H1 (cell line): ENCODE results near the gene SETD1B. TPM values are rescaled to one million over a fixed set of nuclear protein-coding genes. Genes with fewer than 3 reads are reported as not detected.

Experiments used
- CHD2 ChIP-seq: IDR thresholded peaks from 2 replicates; pipeline ENCODE4 v1.6.1; 2012; ENCODE audit warnings: low read length, improper control_type of control experiment
- SIRT6 ChIP-seq: IDR thresholded peaks from one replicate; pipeline ENCODE4 v1.7.1; 2012; ENCODE audit warnings: low read length, inconsistent platforms
- SP2 ChIP-seq: IDR thresholded peaks from 2 replicates; pipeline ENCODE4 v1.6.1; 2012; ENCODE audit warnings: mild to moderate bottlenecking, low read length, inconsistent platforms
- polyA plus RNA-seq, 7 experiments: library from polyadenylated mRNA; depleted of rRNA in 3 of 7; stranded (reverse) in 5 of 7; unstranded in 2 of 7; fragments of >200 nt in 5 of 7; fragments of 200-250 nt in 2 of 7; gene quantifications; 1 replicate in 5 of 7; 2 replicates in 1 of 7; 4 replicates in 1 of 7; pipeline versions ENCODE4 v1.2.1 to v1.2.3, GENCODE V29; 2011 to 2013; ENCODE audit warnings: missing spikeins in 2 of 7, mixed read lengths in 2 of 7
- total RNA-seq: library from RNA; stranded (reverse); fragmentation: NEBNext Ultra II Directional; extraction: Animal tissue kit (Norgen Biotek cat#: 25700); gene quantifications from 2 replicates; pipeline ENCODE4 v1.2.1, GENCODE V29; 2021
- TF ChIP-seq, protein P1 (sequence below): IDR thresholded peaks from 2 replicates; pipeline ENCODE4 v1.6.1; 2011; ENCODE audit warnings: low read length, improper control_type of control experiment
- TF ChIP-seq, protein P2 (sequence below), 3 experiments: IDR thresholded peaks; 1 replicate in 2 of 3; 2 replicates in 1 of 3; pipeline versions ENCODE4 v1.5.1 to v1.6.1; 2011; ENCODE audit warnings: low read length in 3 of 3, mild to moderate bottlenecking in 3 of 3, inconsistent platforms in 2 of 3, low read depth in 1 of 3, moderate library complexity in 1 of 3; ENCODE audit not compliant: insufficient read depth in 1 of 3; ENCODE audit errors: control extremely low read depth in 1 of 3

The SETD1B gene
- total and polyA plus RNA-seq, 2 of the 8 experiments (the other 6 are each of a cell fraction or from before 2014, with no cell fraction given), result 1.3 to 17.7 TPM

DNA sequence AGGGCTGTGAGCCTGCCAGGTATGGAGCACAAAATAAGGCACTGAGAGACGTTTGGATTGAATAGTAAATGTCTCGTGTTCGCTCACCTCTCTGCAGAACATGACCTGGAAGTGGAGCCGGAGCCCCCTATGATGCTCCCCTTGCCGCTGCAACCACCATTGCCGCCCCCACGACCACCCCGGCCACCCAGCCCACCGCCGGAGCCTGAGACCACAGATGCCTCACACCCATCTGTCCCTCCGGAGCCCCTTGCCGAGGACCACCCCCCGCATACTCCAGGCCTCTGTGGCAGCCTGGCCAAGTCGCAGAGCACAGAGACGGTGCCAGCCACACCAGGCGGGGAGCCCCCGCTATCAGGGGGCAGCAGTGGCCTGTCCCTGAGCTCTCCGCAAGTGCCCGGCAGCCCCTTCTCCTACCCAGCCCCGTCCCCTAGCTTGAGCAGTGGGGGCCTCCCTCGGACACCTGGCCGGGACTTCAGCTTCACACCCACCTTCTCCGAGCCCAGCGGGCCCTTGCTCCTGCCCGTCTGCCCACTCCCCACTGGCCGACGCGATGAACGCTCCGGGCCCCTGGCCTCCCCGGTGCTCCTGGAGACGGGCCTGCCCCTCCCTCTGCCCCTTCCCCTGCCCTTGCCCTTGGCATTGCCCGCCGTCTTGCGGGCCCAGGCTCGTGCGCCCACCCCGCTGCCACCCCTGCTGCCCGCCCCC lies 18.7 kb downstream of the SETD1B start (continued):
- TF ChIP-seq, protein P1, sequence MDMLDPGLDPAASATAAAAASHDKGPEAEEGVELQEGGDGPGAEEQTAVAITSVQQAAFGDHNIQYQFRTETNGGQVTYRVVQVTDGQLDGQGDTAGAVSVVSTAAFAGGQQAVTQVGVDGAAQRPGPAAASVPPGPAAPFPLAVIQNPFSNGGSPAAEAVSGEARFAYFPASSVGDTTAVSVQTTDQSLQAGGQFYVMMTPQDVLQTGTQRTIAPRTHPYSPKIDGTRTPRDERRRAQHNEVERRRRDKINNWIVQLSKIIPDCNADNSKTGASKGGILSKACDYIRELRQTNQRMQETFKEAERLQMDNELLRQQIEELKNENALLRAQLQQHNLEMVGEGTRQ, result no peak
- TF ChIP-seq SIRT6 (no peak), SP2 (no peak), CHD2 (no peak)
- TF ChIP-seq, protein P2, sequence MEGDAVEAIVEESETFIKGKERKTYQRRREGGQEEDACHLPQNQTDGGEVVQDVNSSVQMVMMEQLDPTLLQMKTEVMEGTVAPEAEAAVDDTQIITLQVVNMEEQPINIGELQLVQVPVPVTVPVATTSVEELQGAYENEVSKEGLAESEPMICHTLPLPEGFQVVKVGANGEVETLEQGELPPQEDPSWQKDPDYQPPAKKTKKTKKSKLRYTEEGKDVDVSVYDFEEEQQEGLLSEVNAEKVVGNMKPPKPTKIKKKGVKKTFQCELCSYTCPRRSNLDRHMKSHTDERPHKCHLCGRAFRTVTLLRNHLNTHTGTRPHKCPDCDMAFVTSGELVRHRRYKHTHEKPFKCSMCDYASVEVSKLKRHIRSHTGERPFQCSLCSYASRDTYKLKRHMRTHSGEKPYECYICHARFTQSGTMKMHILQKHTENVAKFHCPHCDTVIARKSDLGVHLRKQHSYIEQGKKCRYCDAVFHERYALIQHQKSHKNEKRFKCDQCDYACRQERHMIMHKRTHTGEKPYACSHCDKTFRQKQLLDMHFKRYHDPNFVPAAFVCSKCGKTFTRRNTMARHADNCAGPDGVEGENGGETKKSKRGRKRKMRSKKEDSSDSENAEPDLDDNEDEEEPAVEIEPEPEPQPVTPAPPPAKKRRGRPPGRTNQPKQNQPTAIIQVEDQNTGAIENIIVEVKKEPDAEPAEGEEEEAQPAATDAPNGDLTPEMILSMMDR (IDR thresholded peaks at IDR 0.05; ENCODE audit: control extremely low read depth in 1 of 3, insufficient read depth in 1 of 3, low read depth in 1 of 3, low read length in 3 of 3), result no peak
